GM19240 (cell line): ENCODE results near the gene TENM4.

Experiments
- DNase-seq: peaks from one replicate; pipeline ENCODE4 v3.0.0; 2011; ENCODE audit warnings: low spot score; ENCODE audit not compliant: insufficient read length

The TENM4 gene

DNA sequence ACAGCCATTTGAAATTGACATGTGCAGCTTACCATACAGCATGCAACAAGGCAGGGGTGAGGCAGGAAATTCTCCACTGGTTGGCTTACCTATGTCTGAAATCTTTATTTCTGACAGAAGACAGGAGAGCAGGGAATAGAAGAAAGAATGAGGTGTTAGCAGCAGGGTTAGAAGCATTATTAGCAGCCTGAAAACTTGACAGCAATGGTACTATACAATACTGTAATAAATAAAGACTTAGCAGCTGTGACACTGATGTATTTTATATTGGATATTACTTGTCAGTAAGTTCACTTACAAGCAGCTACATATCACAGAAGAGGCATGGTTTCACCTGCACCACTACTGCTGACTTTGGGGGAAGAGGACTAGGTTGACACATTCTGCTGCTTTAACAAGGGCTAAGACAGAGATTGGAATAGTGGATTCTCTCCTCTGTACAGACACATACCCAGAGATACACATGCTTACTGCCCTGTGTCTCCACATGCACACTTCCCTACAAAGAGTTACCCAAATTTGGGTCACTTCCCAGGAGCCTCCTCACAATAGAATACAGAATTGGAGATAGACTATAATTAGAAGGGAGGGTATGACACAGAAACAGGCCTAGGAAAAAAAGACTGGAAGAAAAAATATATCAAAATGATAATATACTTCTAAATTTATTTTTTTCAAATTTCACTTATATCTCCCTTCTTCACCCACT is 720.4 kb downstream of the TENM4 start:
- DNase-seq, result no peak

DNA sequence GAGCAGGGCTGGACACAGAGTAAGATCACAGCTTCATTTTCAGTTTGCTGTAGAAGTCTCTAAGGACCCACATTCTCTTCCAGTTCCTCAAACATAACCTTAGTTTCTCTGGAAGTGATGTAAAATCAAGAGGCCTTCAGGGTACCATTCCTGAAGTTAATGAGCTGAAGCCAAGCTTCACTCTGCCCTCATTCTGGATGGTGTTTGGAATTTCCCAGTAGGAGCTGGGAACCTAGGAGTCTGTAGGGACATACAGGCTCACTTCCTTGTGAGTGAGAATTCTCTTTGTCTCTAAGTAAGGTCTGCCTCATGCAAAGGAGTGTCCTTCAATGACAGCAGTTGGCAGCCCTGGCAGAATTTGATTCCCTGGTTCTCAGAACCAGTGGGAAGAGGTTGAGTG is 723.8 kb downstream of the TENM4 start:
- DNase-seq, result no peak

DNA sequence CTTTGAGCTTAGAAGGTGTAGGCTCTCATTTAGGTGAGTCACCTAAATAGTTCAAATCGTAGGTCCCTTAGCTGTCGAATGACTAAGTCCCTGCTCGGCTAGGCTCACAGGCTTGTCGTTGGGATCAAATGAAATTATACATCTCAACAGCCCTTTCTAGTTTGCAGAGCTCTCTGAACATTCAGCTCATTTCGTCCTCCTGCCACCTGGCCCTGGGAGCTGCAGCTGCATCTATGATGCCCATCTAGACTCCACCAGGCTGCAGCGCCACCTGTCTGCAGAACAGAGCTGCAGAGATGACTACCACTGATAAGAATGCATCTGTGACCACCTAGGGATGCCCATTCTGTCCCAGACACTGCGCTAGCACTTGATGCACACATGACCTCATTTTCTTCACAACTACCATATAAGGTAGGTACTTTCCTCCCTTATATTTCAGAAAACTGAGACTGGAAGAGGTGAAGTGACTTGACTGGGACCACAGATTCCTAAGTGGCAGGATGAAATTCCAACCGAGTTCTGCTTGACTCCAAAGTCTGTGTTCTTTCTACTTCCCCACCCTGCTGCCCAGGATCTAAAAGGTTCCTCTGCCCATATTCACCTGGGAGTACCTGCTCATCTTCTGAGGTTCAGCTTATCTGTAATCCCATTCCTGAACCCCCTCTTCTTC is 725.1 kb downstream of the TENM4 start:
- DNase-seq, result peak; percentile 14

DNA sequence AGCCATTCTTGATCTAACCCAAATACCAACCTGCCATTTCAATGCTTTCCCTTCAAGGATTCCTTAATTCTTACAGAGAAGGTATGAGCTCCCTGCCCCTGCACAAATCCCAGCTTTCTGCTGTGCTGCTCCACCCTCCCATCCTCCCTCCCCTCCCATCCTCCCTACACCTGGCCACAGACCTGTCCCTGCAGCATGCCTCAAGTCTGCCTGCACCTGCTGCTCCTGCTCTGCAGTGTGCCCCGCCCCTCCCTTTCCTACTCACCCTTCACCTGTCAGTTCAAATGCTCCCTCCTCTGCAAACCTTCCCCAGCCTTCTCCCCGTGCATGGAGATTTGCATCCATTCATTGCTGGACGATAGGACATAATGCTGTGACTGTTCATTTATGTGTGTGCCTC is 726.3 kb downstream of the TENM4 start:
- no peak for DNase-seq

DNA sequence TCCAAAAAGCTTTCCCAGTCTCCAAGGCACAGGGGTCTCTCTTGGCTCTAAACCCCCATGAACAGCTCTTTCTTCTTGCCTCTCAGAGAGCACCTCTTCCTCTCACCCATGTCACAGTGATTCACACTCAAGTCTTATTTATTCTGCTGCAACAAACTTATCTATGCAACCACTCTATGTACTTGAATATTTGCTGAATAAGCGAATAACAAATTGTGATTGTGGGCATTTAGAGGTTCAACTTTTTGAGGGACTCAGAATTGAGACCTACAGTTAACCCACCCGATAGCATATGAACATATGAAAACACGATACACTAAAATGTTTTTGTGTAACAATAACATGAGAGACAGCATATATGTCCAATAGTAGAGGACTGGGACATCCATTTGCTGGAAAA is 729.1 kb downstream of the TENM4 start:
- no peak for DNase-seq

DNA sequence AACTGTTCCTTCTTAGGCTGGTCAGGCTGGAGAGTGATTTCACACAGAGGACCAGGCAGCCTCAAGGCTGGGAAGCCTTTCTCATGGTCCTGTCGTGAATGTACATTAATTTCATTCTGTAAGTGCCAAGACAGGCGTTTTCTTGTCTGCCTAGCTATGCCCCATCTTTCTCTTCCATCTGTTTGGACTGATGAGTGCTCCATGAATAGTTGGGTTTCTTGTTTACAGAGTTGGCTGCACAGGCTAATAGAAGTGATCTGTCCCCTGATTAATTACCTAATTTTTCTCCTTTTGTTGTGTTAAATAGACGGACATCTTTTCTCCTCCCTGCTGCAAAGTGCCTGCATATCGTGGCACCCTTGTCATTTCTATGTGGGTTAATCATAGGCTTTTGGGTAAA is 730.4 kb downstream of the TENM4 start:
- no peak for DNase-seq

DNA sequence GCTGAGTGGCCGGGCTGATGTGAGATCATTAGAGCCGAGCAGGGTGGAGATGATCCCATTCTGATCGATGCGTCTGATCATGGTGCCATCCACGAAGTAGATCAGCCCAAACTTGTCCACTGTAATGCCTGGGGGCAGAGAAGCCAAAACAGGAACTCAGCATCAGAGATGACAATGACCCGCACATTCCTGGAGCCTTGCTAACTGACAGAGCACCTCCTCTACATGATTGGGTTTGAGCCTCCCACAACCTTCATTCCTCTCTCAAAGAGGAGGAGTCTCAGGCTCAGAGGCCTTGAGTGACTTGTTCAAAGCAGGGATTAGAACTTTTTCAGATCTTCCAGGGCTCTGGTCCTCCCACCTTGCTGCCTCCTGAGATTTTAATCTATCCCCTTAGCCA is 732.4 kb downstream of the TENM4 start:
- DNase-seq, result no peak

DNA sequence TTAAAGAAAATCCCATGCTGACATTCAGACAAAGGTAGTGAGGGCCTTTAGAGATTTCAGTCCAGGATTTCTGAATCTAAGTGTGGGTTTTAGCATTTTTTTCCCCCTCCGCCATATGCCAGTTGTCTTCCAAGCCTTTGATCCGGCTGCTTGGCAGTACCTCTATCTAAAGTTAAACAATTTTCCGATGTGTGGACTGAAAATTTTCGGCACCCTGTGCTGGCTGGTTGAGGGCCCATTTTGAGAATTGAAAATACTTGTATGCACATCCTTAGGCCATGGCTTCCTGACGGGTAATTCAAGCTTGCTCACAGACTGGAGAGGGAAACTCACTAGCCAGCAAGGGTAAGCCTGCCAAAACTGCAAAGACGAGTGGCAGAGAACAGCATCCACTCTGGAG is 734.3 kb downstream of the TENM4 start:
- no peak for DNase-seq

DNA sequence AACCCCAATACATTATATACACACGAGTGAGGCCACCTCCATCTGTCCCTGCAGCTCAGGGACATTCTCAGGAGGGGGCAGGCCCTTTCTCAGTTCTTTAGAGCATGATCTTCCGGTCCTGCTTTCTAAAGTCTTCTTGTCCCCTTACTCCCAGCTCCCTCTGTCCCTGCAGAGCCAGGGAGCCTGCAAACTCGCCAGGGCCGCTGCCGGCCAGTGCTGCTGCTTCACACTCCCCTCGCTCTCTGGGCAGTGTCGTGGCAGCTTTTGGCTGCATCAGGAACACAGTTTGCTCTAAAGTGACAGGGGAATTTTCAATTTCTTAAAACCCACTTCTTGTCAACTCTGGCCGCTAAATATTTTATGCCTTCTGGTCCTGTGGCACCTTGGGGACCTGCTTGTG is 736.0 kb downstream of the TENM4 start:
- no peak for DNase-seq

DNA sequence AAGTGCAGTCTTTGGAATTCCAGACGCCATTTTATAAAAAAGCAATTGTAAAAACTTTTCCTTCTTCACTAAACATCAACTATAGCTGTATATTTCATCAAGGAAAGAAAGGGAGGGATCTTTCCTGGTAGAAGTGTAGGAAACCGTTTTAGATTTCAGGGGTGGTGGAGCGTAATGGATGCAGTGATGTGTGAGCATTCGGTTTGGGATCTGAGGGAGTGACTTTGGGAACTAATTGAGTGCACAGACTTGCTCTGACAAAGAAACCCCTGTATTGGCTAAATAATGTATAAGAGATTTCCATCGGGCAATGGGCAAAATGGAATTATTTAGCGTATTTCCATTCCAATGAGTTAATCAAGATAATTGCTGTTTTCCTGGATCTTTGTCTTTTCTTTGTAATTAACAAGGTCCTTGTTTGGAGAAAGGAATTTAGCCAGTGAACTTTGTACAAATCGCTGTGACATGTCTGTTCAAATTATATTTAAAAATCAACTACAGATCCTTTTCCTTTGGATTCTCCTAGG is 741.2 kb downstream of the TENM4 start:
- no peak for DNase-seq

DNA sequence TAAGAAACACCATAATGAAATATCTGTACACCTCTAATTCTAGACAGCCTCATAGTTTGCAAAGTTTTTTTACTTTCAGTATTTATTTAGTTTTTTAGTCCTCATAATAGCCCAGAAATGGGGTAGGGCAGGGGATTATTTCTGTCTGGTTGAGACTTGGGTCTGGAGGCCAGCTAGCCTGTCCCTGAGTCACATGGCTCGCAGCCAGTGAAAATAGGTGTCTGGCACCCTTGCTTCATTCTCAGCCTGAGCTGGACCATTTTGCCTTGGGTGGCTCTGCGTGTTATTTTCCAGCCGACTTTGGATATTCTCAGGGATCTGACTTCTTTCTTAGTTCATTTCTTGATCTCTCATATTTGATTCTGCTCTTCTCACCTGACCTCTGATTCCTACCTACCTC is 742.2 kb downstream of the TENM4 start:
- DNase-seq, result no peak

DNA sequence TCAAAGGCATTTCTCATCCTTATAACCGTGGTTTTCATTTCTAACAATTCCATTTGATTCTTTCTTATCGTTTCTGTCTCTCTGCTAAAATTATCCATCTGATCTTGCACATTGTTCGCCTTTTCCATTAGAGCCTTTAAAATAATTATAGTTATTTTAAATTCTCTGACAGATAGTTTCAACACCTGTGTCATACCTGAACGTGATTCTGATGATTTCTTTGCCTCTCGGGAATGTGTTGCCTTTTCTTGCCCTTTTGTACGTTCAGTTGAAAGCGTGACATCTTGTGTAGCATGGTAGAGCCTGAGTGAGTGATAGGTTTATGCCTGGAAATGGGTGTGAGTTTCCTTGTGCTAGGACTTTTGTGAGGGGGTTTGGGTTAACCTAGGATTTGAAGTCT is 744.7 kb downstream of the TENM4 start:
- no peak for DNase-seq

DNA sequence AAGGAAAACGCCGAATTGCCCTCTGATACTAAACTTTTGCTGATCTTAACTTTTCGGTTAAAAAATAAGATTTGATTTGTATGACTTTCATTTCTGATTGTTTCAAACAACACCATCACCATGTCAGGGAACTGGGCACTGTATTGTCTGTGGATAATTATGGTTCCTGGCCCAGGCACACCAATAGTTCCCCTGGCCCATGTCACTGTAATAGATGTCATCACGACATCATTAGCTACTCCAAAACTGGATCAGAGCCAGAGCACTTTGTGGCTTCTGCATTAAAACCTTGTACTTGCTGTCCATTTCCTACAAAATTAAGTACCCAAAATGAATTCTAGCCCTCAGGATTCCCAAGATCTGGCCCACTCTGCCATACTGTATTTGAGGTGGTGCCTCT is 746.7 kb downstream of the TENM4 start:
- DNase-seq, result no peak

DNA sequence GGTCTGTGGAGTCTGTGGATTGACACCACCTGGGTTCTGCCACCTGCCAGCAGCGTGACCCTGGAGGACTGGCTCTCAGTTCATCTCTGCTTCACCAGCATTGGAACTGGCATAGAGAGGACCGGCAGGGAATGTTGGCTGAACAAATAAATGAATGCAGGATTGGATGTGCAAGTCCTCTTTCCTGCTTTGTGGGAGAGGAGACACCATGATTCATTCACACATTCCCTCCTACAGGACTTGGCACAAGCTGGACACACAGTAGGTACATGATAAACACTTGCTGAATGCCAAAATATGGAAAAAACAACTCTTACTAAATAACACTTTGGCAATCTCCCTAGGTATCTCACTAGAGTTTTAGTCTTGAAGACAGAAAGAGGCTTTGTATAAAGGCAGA is 749.6 kb downstream of the TENM4 start:
- DNase-seq, result no peak

DNA sequence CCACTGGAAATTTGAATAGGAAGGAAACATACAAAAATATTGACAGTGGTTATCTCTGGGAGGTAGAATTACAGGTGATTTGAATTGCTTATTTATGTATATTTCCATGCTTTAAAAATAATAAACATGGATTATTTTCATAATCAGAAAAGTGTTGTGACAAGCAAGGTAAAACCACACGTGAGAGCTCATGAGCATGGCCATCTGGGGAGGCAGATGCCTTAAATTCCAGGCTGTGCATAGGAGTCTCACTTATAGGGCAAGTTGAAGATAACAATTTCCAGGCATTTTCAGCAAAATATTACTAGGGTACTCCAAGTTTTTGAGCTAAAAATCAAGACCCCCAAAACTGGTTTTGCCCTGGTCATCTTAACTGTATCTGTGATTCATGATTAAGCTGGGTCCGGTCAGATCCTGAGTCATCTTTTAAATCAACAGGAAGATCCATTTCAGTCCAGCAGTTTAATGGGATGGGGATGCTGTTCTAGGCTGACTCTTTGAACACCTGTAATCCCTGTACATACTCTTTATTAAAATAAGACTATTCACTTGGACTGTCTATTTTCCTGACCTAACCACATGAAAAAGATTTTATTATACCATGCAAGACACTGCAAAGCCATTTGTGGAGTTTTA is 750.4 kb downstream of the TENM4 start:
- DNase-seq, result no peak

DNA sequence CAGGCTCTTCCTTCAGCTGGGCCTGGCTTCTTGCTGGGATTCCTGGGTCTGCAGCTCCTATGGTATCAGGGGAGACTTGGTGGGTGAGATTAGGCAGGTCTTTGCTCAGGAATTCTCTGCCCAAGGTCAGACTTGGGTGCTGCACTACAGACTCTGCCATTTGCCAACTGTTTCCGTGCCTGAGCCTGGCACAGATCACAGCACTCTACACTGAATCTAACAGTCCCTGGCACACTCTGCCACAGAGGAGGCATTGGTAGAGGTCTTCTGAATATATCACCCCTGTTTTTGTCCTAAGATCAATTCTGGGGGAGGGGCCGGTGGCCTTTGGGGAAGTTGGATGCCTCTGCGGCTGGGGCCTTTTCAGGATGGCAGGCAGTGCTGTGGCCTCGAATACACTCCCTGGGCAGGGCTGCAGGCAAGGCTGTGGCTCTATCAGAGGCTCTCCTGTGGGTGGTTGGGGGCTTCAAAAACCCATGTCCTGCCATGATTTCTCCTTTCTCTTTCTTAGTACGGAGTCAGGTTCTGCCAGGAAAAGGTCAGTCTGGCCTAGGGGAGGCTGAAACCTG is 751.2 kb downstream of the TENM4 start:
- DNase-seq, result no peak

DNA sequence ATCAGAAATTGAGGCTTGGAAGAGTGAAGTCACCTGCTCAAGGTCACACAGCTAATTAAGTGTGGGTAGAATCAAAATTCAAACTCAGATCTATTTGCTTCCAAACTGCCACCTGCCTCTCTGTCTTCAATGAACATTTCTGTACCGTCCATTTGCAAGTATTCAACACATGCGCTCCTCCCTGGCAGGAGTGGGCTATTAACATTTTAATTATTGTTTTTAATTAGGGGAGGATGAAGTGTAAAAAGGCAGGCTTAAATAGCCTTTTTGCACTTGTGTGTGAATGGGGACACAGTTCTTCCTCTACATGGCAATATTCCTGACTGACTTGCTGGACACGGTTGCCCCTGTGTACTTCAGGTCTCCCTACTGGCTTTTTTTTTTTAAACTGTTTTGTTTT is 751.7 kb downstream of the TENM4 start:
- no peak for DNase-seq

DNA sequence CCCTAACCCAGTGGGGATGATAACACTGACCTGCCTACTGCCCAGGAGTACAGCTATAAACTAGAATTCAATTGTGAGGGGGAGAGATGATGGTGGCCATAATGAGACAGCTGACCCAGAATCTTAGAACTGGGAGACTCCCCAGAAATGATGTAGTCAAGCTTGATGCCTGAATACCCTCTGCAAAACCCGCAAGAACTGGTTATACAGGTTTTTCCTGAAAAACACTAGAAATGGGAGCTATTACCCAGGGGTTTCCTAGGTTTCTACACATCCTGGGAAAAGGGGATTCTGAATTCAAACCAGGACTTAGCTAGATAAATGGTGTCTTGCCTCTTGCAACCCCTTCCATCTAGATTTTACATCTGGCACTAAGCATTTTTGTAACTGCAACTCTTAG is 752.4 kb downstream of the TENM4 start:
- no peak for DNase-seq

DNA sequence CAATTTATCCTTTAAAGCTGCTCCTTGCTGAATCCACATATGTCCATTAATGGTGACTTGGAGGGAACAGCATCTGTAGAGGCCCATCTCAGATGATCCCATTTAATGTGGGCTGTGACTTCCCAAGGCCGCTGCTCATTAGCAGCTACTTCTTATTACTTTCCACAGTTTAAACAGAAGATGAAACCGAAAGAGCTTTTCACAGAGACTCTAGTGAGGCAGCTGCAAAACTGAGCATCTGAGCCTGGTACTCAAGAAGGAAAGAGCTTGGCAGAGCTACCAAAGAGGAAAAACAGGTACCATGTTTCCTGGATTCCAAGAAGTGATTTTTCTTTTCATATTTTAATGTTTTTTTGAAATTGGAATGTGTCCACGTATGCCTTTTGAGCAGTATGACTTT is 755.7 kb downstream of the TENM4 start:
- DNase-seq, result no peak

DNA sequence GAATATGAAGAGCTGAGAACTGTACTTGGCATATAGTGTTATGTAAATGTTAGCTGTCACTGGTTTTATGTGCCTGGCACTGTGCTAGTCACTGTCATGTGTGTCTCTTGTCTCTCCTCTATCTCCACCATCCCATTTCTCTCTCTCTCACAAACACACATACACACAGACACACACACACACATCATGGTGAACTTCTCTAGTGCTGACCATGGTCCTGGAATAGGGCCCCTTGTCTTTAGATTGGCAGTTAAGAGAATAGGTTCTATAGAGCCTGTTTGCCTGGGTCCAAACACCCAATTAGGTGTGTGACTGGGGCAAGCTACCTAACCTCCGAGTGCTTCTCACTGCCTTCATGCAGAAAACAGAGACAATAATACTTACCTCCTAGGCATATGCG is 756.5 kb downstream of the TENM4 start:
- DNase-seq, result no peak

DNA sequence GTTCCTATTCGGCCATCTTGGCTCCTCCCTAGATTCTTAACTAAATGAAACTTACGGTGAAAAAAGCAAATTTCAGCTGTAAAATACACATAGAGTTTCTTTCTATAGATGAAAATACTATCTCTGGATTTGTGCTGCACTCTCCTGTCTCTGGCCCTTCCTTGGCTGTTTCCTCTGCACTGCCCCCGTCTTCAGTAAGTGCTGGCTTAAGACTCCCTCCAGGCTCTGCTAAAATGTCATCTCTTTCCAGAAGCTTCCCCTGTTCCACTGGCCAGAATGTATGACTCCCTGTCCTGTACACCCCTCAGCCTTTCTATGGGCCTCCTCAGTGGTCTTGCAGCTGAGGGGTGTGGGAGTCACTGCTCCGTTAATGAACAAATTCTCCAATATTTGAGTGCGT is 757.1 kb downstream of the TENM4 start:
- DNase-seq, result no peak

DNA sequence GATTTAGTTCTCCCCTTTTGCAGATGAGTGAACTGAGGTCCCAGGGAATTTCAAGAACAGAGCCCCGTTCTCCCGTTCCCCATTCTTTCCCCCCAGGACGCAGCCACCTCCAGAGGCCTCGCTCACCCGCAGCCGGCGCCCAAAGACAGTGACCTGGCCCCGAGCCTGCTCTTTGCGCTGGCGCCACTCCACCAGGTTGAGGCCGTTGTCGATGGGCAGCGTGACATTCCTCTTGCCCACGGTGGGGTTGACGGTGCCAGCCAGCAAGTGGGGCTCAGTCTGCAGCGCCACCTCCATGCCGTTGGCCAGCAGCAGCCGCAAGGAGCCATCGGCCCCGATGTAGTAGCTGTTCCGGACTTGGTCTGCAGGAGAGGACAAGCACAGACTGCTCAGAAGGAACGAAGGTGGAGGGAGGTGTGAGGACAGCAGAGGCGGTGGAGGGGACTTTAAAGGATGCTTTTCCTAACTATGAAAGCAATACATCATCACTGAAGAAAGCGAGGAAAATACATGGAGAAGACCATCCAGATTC is 764.7 kb downstream of the TENM4 start:
- no peak for DNase-seq
